Measurements from ENCODE around the gene TRIO.
"Not testable (repeated sequence)": the region's sequence is repeated elsewhere in the genome, so short reads cannot be mapped to it uniquely, and the experiment has no call there.

TRIO gene

DNA sequence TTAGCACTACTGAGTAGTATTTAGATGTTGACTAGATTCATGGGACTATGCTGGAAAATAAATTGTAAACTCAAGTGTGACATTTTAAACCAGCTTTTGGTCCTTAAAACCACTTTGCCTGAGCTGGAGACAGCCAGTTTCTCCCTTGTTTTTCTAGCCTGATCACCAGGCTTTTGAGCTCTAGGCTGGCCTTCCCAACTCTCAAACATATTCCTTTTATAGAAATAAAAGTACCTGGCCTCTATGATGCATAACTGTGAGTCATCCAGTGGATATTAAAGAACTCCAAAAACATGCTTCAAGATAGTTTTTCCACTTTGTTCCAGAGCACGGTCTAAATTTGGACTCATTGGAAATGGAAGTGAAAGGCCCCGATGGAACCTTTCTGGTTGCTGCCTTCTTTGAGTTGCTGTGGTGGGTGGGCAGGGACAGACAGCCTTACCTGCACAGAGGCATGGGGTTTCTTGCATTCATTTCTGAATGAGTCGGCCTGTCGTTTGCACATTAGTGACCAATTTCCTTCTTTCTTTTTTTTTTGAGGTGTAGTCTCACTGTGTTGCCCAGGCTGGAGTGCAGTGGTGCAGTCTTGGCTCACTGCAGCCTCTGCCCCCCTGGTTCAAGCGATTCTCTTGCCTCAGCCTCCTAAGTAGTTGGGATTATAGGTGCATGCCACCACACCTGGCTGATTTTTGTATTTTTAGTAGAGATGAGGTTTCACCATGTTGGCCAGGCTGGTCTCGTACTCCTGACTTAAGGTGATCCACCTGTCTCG lies 43.1 kb downstream of the TRIO start:
- peak; percentile 71 for DNase-seq (ENCODE audit: low spot score)

- DNase-seq (ENCODE audit: low spot score): no peak
Observed at GRCh38 chr5:14187157-14187556, 44.0 kb downstream of the TRIO start.

DNA sequence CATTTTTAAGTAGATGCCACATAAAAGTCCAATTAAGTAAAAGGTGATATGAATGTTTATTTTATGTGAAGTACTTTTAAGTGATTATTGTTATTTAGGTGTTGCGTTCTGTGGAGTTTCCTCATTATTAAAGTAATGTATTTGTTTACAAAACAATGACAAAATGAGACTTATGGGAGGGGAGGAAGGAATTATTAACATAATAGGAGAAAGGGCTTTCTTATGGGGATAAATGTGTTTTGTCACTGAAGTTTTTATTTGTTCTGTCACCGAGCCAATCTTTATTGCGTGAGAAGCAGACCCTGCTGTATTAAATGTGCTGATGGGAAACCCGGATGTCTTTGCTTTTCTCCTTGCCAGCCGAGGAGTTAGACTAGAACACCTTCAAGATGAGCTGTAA lies 44.5 kb downstream of the TRIO start:
- DNase-seq (ENCODE audit: low spot score): no peak

- DNase-seq (ENCODE audit: low spot score): no peak
Observed at GRCh38 chr5:14188778-14189177, 45.6 kb downstream of the TRIO start.

- DNase-seq (ENCODE audit: low spot score): no peak
Observed at GRCh38 chr5:14189680-14190079, 46.5 kb downstream of the TRIO start.

- peak; percentile 98 for DNase-seq (ENCODE audit: low spot score)
Observed at GRCh38 chr5:14190194-14191164, 47.3 kb downstream of the TRIO start.

DNA sequence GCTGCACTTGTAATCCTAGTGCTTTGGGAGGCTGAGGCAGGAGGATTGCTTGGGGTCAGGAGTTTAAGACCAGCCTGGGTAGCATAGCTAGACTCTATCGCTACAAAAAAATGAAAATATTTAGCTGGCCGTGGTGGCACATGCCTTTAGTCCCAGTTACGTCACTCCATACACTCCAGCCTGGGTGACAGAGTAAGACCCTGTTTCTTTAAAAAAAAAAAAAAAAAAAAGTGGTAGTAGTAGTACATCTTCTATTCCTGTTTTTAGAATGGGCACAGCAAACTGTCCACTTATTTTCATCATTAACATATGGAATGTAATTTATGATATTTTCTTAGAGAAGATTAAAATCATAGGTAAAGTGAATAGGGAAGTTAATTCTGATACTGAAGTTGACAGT lies 48.2 kb downstream of the TRIO start:
- no peak for DNase-seq (ENCODE audit: low spot score)

GRCh38 chr5:14193496-14193895 lies 50.4 kb downstream of the TRIO start:
- no peak for DNase-seq (ENCODE audit: low spot score)

GRCh38 chr5:14195588-14195987 lies 52.4 kb downstream of the TRIO start:
- no peak for DNase-seq (ENCODE audit: low spot score)

GRCh38 chr5:14197056-14197455 lies 53.9 kb downstream of the TRIO start:
- DNase-seq (ENCODE audit: low spot score): no peak

DNA sequence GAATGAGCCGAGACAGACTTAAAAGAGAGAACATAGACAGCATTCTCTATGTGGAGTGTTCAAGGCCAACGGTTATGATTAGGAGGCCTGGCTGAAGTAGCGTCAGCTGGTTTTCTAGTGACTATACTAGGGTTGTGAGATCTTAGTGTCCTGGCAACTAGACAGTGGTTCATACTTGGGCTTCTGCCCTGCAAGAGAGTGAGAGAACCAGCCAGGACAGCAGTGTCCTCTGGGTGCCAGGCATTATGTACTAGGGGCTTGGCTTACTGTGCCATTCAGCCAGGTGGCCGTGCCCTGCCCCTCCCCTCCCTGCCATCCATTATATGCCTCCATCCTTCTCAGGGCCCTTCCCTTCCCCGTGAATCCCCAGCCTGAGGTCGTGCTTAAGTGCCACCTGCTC lies 56.8 kb downstream of the TRIO start:
- no peak for DNase-seq (ENCODE audit: low spot score)

- no peak for DNase-seq (ENCODE audit: low spot score)
Observed at GRCh38 chr5:14200312-14200990, 57.3 kb downstream of the TRIO start.

- peak; percentile 43 for DNase-seq (ENCODE audit: low spot score)
Observed at GRCh38 chr5:14201325-14202045, 58.3 kb downstream of the TRIO start.

- peak; percentile 87 for DNase-seq (ENCODE audit: low spot score)
Observed at GRCh38 chr5:14202462-14202861, 59.3 kb downstream of the TRIO start.

- no peak for DNase-seq (ENCODE audit: low spot score)
Observed at GRCh38 chr5:14204011-14204670, 61.0 kb downstream of the TRIO start.

GRCh38 chr5:14204785-14205321 lies 61.7 kb downstream of the TRIO start:
- DNase-seq (ENCODE audit: low spot score): peak; percentile 86

- DNase-seq (ENCODE audit: low spot score): no peak
Observed at GRCh38 chr5:14206028-14206725, 63.0 kb downstream of the TRIO start.

DNA sequence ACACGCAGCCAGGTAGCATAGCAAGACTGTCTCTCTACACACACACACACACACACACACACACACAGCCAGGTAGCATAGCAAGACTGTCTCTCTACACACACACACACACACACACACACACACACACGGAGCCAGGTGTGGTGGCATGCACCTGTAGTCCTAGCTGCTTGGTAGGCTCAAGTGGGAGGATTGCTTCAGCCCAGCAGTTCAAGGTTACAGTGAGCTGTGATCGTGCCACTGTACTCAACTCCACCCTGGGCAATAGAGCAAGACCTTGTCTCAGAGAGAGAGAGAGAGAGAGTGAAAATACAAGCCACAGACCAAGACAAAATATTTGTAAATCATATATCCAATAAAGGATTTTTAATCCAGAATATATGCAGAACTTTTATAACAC lies 64.3 kb downstream of the TRIO start:
- not testable (repeated sequence) for DNase-seq (ENCODE audit: low spot score)

DNA sequence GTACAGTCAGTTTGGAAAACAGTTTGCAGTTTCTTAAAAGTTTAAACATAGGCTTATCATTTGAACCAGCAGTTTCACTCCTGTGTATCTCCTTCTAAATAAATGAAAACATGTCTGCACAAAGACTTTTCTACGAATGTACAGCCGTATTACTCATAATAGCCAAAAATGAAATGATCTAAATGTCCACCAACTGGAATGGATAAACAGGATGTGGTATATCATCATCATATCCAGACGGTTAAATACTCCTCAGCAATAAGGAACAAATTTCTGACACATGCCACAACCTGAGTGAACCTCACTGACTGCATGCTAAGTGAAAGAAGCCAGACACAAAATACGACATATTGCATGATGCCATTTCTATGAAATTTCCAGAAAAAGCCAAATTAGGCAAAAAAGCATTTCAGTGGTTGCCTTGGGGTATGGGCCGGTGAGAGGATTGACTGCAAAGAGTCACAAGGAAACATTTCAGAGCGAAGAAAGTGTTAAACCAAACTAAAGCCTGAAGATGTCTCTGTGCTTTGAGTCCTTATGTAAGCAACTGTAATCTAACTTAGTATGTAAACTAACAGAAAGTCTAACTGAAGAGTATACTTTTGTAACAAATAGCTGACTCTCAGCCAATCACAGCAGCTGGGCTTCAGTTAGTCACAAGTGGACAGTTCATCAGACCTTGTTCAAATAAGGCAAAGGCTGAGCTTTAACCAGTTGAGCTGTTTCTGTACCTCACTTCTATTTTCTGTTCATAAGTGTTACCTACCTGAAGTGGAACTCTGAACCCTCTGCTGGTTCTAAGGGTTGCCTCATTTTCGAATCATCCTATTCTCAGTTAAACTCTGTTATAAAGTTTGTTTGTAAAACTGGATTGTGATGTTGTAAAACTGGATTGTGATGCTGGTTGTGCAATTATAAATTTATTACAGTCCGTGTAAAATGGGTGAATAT lies 65.2 kb downstream of the TRIO start:
- peak; percentile 70 for DNase-seq (ENCODE audit: low spot score)

Data from kidney capillary endothelial cell (primary cell).